IPS DF 6.9 (cell line): Measurements from ENCODE around the gene UIMC1.
"Not testable (repeated sequence)": the region's sequence is repeated elsewhere in the genome, so short reads cannot be mapped to it uniquely, and the experiment has no call there.

ENCODE experiments used
- DNase-seq: peaks from one replicate; pipeline ENCODE4 v3.0.0-alpha.2; 2013; ENCODE audit warnings: low read depth, low spot score
- H3K27ac ChIP-seq: one replicate; pipeline ENCODE4 v1.5.1; 2013; ENCODE audit warnings: low read length, control low read depth
- H3K27me3 ChIP-seq: 2 replicates; pipeline ENCODE4 v1.6.1; 2013; ENCODE audit warnings: mild to moderate bottlenecking, low read length; ENCODE audit not compliant: control insufficient read depth, insufficient read depth
- H3K36me3 ChIP-seq: 2 replicates; pipeline ENCODE4 v1.6.1; 2013; ENCODE audit warnings: low read length; ENCODE audit not compliant: control insufficient read depth, insufficient read depth
- H3K4me1 ChIP-seq: 2 replicates; pipeline ENCODE4 v1.6.1; 2013; ENCODE audit warnings: low read length; ENCODE audit not compliant: control insufficient read depth, insufficient read depth
- H3K4me3 ChIP-seq: 2 replicates; pipeline ENCODE4 v1.5.1; 2013; ENCODE audit warnings: mild to moderate bottlenecking, low read length
- H3K9me3 ChIP-seq: 2 replicates; pipeline ENCODE4 v1.6.1; 2013; ENCODE audit warnings: low read length, inconsistent platforms; ENCODE audit not compliant: control insufficient read depth, insufficient read depth
- WGBS: extraction: QIAGEN DNeasy Blood & Tissue Kit; methylation state at CpG from one replicate; pipeline ENCODE4 v1.1.7; 2013; ENCODE audit warnings: mixed read lengths, missing lambda C conversion rate; ENCODE audit not compliant: insufficient read length, insufficient coverage; 5-methylcytosine and 5-hydroxymethylcytosine counted together

Gene UIMC1

GRCh38 chr5:176878906-176879662 is 127.5 kb downstream of the UIMC1 start:
- no peaks in the 10 kb centered on the region for H3K9me3 ChIP-seq
- no peaks in the 10 kb centered on the region for H3K27me3 ChIP-seq

GRCh38 chr5:176878463-176878862 is 128.1 kb downstream of the UIMC1 start:
- Histone ChIP-seq H3K4me1 (no peaks in the 10 kb centered on the region; the same call in 1 of the 2 replicates), H3K27me3 (no peaks in the 10 kb centered on the region)
- no CpG with 5 or more reads among the region's 12 CpGs for WGBS

More at GRCh38 chr5:176878906-176879662, 127.5 kb downstream of the UIMC1 start:
- Histone ChIP-seq H3K27ac (no peak overlapping the region), H3K36me3 (no peaks in the 10 kb centered on the region), H3K4me1 (no peaks in the 10 kb centered on the region; the same call in 1 of the 2 replicates), H3K4me3 (no peak overlapping the region)
- DNase-seq: no peak
- no CpG with 5 or more reads among the region's 23 CpGs for WGBS

GRCh38 chr5:176877793-176878331 is 128.7 kb downstream of the UIMC1 start:
- no peaks in the 10 kb centered on the region for H3K27me3 ChIP-seq
- no CpG with 5 or more reads among the region's 21 CpGs for WGBS
- H3K4me1 ChIP-seq: no peaks in the 10 kb centered on the region; the same call in 1 of the 2 replicates
- no peaks in the 10 kb centered on the region for H3K36me3 ChIP-seq
- no peak for DNase-seq
- no peak overlapping the region for H3K4me3 ChIP-seq
- no peaks in the 10 kb centered on the region for H3K9me3 ChIP-seq
- H3K27ac ChIP-seq: no peak overlapping the region

More at GRCh38 chr5:176878463-176878862, 128.1 kb downstream of the UIMC1 start:
- Histone ChIP-seq H3K4me3 (no peak overlapping the region), H3K36me3 (no peaks in the 10 kb centered on the region), H3K27ac (no peak overlapping the region), H3K9me3 (no peaks in the 10 kb centered on the region)
- no peak for DNase-seq

GRCh38 chr5:176876506-176877431 is 129.8 kb downstream of the UIMC1 start:
- no peaks in the 10 kb centered on the region; the same call in 1 of the 2 replicates for H3K4me1 ChIP-seq
- no peak overlapping the region for H3K4me3 ChIP-seq
- H3K9me3 ChIP-seq: no peaks in the 10 kb centered on the region
- H3K36me3 ChIP-seq: no peaks in the 10 kb centered on the region
- no peaks in the 10 kb centered on the region for H3K27me3 ChIP-seq
- H3K27ac ChIP-seq: no peak overlapping the region
- WGBS: no CpG with 5 or more reads among the region's 24 CpGs
- no peak for DNase-seq

- H3K27me3 ChIP-seq: no peaks in the 10 kb centered on the region
- no peak for DNase-seq
- H3K27ac ChIP-seq: no peak overlapping the region
- WGBS: no CpG with 5 or more reads among the region's 27 CpGs
- H3K4me1 ChIP-seq: no peaks in the 10 kb centered on the region; the same call in 1 of the 2 replicates
- H3K36me3 ChIP-seq: no peaks in the 10 kb centered on the region
- no peaks in the 10 kb centered on the region for H3K9me3 ChIP-seq
- no peak overlapping the region for H3K4me3 ChIP-seq
Observed at GRCh38 chr5:176875783-176876505, 130.6 kb downstream of the UIMC1 start.

GRCh38 chr5:176875014-176875550 is 131.5 kb downstream of the UIMC1 start:
- H3K4me1 ChIP-seq: no peaks in the 10 kb centered on the region; the same call in 1 of the 2 replicates
- no peak overlapping the region for H3K4me3 ChIP-seq
- H3K9me3 ChIP-seq: no peaks in the 10 kb centered on the region
- DNase-seq: no peak
- H3K27ac ChIP-seq: no peak overlapping the region
- no CpG with 5 or more reads among the region's 17 CpGs for WGBS
- no peaks in the 10 kb centered on the region for H3K27me3 ChIP-seq
- no peaks in the 10 kb centered on the region for H3K36me3 ChIP-seq

GRCh38 chr5:176874198-176874780 is 132.3 kb downstream of the UIMC1 start:
- H3K9me3 ChIP-seq: no peaks in the 10 kb centered on the region
- H3K36me3 ChIP-seq: no peaks in the 10 kb centered on the region; the same call in 1 of the 2 replicates
- H3K27ac ChIP-seq: no peak overlapping the region
- no peak for DNase-seq
- no peaks in the 10 kb centered on the region for H3K27me3 ChIP-seq
- H3K4me3 ChIP-seq: no peak overlapping the region
- no CpG with 5 or more reads among the region's 20 CpGs for WGBS
- H3K4me1 ChIP-seq: no peaks in the 10 kb centered on the region

- no peaks in the 10 kb centered on the region; the same call in 1 of the 2 replicates for H3K36me3 ChIP-seq
- no peak for DNase-seq
- no peak overlapping the region for H3K4me3 ChIP-seq
- no peaks in the 10 kb centered on the region for H3K9me3 ChIP-seq
- H3K27me3 ChIP-seq: no peaks in the 10 kb centered on the region
- H3K4me1 ChIP-seq: no peaks in the 10 kb centered on the region
- no CpG with 5 or more reads among the region's 16 CpGs for WGBS
- H3K27ac ChIP-seq: no peak overlapping the region
Observed at GRCh38 chr5:176873541-176874172, 132.9 kb downstream of the UIMC1 start.

GRCh38 chr5:176873011-176873410 is 133.6 kb downstream of the UIMC1 start:
- not testable (repeated sequence) for H3K4me3 ChIP-seq, H3K27me3 ChIP-seq, DNase-seq, H3K36me3 ChIP-seq, H3K27ac ChIP-seq, H3K4me1 ChIP-seq, H3K9me3 ChIP-seq
- no CpG with 5 or more reads among the region's 2 CpGs for WGBS
